HEK293T (cell line): ENCODE measurements around the gene TRABD2B.

Experiments used
- CTCF ChIA-PET: fragments of 350-600 bp; formaldehyde crosslinking; extraction: SDS; loops from one replicate; lab custom pipeline; 2021; ENCODE audit warnings: antibody characterized with exemption, inconsistent platforms; lab: Yijun Ruan, JAX
- POLR2A ChIA-PET: fragments of 350-600 bp; formaldehyde crosslinking; extraction: SDS; loops from one replicate; lab custom pipeline; 2020; ENCODE audit warnings: antibody characterized with exemption, inconsistent platforms; lab: Yijun Ruan, JAX
- DNase-seq: peaks from one replicate; pipeline ENCODE4 v3.0.0; 2012; ENCODE audit warnings: mixed read lengths; ENCODE audit errors: extremely low spot score
- ARNT ChIP-seq: fragments of 450-650 bp; IDR thresholded peaks from 2 replicates; pipeline ENCODE4 v1.6.1; 2017; ENCODE audit warnings: mild to moderate bottlenecking
- BHLHE40 ChIP-seq: fragments of 450-650 bp; IDR thresholded peaks from 2 replicates; pipeline ENCODE4 v1.6.1; 2016; ENCODE audit warnings: mild to moderate bottlenecking, moderate library complexity, borderline replicate concordance
- CTBP1 ChIP-seq: fragments of 450-650 bp; IDR thresholded peaks from 2 replicates; pipeline ENCODE4 v1.6.1; 2016; ENCODE audit warnings: borderline replicate concordance
- ELF4 ChIP-seq: fragments of 450-650 bp; IDR thresholded peaks from 2 replicates; pipeline ENCODE4 v1.6.1; 2017; ENCODE audit warnings: antibody characterized with exemption
- FOXA1 ChIP-seq: fragments of 450-650 bp; IDR thresholded peaks from 2 replicates; pipeline ENCODE4 v1.6.1; 2016; ENCODE audit warnings: mild to moderate bottlenecking
- FOXK2 ChIP-seq: fragments of 450-650 bp; IDR thresholded peaks from 2 replicates; pipeline ENCODE4 v1.6.1; 2016; ENCODE audit warnings: mild to moderate bottlenecking
- FOXM1 ChIP-seq: fragments of 450-650 bp; IDR thresholded peaks from 2 replicates; pipeline ENCODE4 v1.6.1; 2017; ENCODE audit warnings: mild to moderate bottlenecking, borderline replicate concordance
- HDGF ChIP-seq: fragments of 450-650 bp; IDR thresholded peaks from 2 replicates; pipeline ENCODE4 v1.6.1; 2017; ENCODE audit warnings: antibody characterized with exemption, borderline replicate concordance
- L3MBTL2 ChIP-seq: fragments of 450-650 bp; conservative IDR thresholded peaks from 2 replicates; pipeline ENCODE4 v1.6.1; 2016; ENCODE audit warnings: mild to moderate bottlenecking
- LEF1 ChIP-seq: fragments of 450-650 bp; IDR thresholded peaks from 2 replicates; pipeline ENCODE4 v1.6.1; 2017; ENCODE audit warnings: mild to moderate bottlenecking, borderline replicate concordance
- NFRKB ChIP-seq: fragments of 450-650 bp; IDR thresholded peaks from 2 replicates; pipeline ENCODE4 v1.6.1; 2016; ENCODE audit warnings: mild to moderate bottlenecking, moderate library complexity
- PKNOX1 ChIP-seq: fragments of 450-650 bp; IDR thresholded peaks from 2 replicates; pipeline ENCODE4 v1.6.1; 2016
- SP1 ChIP-seq: fragments of 450-650 bp; IDR thresholded peaks from 2 replicates; pipeline ENCODE4 v1.6.1; 2017
- SUZ12 ChIP-seq: fragments of 450-650 bp; IDR thresholded peaks from 2 replicates; pipeline ENCODE4 v1.6.1; 2016; ENCODE audit warnings: mild to moderate bottlenecking
- TARDBP ChIP-seq: fragments of 450-650 bp; IDR thresholded peaks from 2 replicates; pipeline ENCODE4 v1.6.1; 2016
- ZNF384 ChIP-seq: fragments of 450-650 bp; IDR thresholded peaks from 2 replicates; pipeline ENCODE4 v1.6.1; 2016

The TRABD2B gene

GRCh38 chr1:47843059-47843458, 154.1 kb downstream of the TRABD2B start:
- TF ChIP-seq FOXM1 (no peak), FOXK2 (no peak), ZNF384 (no peak), ELF4 (no peak), NFRKB (no peak), BHLHE40 (no peak), PKNOX1 (no peak), LEF1 (no peak), TARDBP (no peak), L3MBTL2 (no peak)

GRCh38 chr1:47842228-47842919, 154.8 kb downstream of the TRABD2B start:
- ChIA-PET CTCF (interaction anchor here (0.9 kb wide), 1 partner anchor 132 kb away, joined by 4 read pairs; no protein-coding TSS in a partner anchor), POLR2A (no interaction called here)
- no peak for TF ChIP-seq LEF1
- TF ChIP-seq ZNF384: no peak
- no peak for TF ChIP-seq ARNT
- no peak for TF ChIP-seq FOXK2
- TF ChIP-seq FOXM1: no peak
- TF ChIP-seq NFRKB: no peak
- TF ChIP-seq L3MBTL2: no peak
- no peak for TF ChIP-seq ELF4
- TF ChIP-seq FOXA1: no peak
- TF ChIP-seq TARDBP: no peak
- DNase-seq: no peak

More at GRCh38 chr1:47843059-47843458, 154.1 kb downstream of the TRABD2B start:
- DNase-seq: no peak
- ChIA-PET CTCF (no interaction called here), POLR2A (no interaction called here)

- ChIA-PET CTCF (no interaction called here), POLR2A (no interaction called here)
- no peak for DNase-seq
- no peak for TF ChIP-seq FOXM1
- TF ChIP-seq FOXK2: no peak
- TF ChIP-seq PKNOX1: no peak
- no peak for TF ChIP-seq L3MBTL2
- TF ChIP-seq BHLHE40: no peak
- no peak for TF ChIP-seq SUZ12
- no peak for TF ChIP-seq TARDBP
- no peak for TF ChIP-seq LEF1
- TF ChIP-seq ARNT: no peak
- TF ChIP-seq FOXA1: no peak
- no peak for TF ChIP-seq CTBP1
- no peak for TF ChIP-seq NFRKB
- TF ChIP-seq ZNF384: no peak
- no peak for TF ChIP-seq HDGF
- no peak for TF ChIP-seq ELF4
- TF ChIP-seq SP1: no peak
These were observed 155.8 kb downstream of the TRABD2B start for GRCh38 chr1:47841356-47841755.

GRCh38 chr1:47840393-47841190, 156.6 kb downstream of the TRABD2B start:
- no peak for TF ChIP-seq HDGF
- TF ChIP-seq BHLHE40: no peak
- POLR2A ChIA-PET: no interaction called here
- no peak for DNase-seq
- CTCF ChIA-PET: no interaction called here

- DNase-seq: no peak
- ChIA-PET POLR2A (no interaction called here), CTCF (no interaction called here)
- TF ChIP-seq LEF1: no peak
- no peak for TF ChIP-seq SUZ12
- no peak for TF ChIP-seq SP1
- TF ChIP-seq NFRKB: no peak
These were observed 157.8 kb downstream of the TRABD2B start for GRCh38 chr1:47839433-47839760.

- POLR2A ChIA-PET: no interaction called here
- TF ChIP-seq TARDBP (no peak), SP1 (no peak), PKNOX1 (no peak), FOXK2 (no peak), ELF4 (no peak)
- no peak for DNase-seq
- CTCF ChIA-PET: no interaction called here
These were observed 158.4 kb downstream of the TRABD2B start for GRCh38 chr1:47838562-47839432.
